Measurements from ENCODE around the gene GRID2. TPM values are rescaled to one million over a fixed set of nuclear protein-coding genes. Genes with fewer than 3 reads are reported as not detected.

Gene GRID2
- total RNA-seq, 3 donors from 2014 or later: 0.44 TPM; not detected in 2

GRCh38 chr4:93368968-93369367 lies 1065.2 kb downstream of the GRID2 start:
- TF ChIP-seq, protein P1, sequence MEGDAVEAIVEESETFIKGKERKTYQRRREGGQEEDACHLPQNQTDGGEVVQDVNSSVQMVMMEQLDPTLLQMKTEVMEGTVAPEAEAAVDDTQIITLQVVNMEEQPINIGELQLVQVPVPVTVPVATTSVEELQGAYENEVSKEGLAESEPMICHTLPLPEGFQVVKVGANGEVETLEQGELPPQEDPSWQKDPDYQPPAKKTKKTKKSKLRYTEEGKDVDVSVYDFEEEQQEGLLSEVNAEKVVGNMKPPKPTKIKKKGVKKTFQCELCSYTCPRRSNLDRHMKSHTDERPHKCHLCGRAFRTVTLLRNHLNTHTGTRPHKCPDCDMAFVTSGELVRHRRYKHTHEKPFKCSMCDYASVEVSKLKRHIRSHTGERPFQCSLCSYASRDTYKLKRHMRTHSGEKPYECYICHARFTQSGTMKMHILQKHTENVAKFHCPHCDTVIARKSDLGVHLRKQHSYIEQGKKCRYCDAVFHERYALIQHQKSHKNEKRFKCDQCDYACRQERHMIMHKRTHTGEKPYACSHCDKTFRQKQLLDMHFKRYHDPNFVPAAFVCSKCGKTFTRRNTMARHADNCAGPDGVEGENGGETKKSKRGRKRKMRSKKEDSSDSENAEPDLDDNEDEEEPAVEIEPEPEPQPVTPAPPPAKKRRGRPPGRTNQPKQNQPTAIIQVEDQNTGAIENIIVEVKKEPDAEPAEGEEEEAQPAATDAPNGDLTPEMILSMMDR (IDR thresholded peaks at IDR 0.05): no peak
- ATAC-seq (no peak), DNase-seq (no peak)
- H3K4me3 ChIP-seq: no peak overlapping the region
- intact Hi-C loops (cut with DNase I, micrococcal nuclease): no loop called here
- no peaks in the 10 kb centered on the region for H3K36me3 ChIP-seq (ENCODE audit: low read depth)
- no peaks in the 10 kb centered on the region for H3K4me1 ChIP-seq (ENCODE audit: low read depth)
- peaks cover 4% of the 10 kb centered on the region for H3K9me3 ChIP-seq

DNA sequence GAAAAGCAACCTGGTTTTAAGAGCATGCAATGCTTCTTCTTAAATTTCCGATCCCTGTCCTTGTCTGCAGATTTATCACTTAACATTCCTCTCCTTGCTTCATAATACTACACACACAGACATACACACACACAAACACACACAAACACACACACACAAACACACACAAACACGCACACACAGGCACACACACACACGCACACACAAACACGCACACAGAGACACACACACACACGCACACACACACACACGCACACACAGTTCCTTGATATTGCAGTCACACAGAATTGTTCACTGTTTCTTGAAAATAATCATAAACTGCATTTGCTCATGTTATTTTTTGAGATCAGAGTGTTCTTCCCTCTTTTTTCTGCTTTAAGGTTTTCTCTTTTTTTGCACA lies 1066.5 kb downstream of the GRID2 start:
- TF ChIP-seq, protein P1 (IDR thresholded peaks at IDR 0.05): no peak
- Histone ChIP-seq H3K4me1 (ENCODE audit: low read depth) (no peaks in the 10 kb centered on the region), H3K9me3 (peaks cover 4% of the 10 kb centered on the region), H3K36me3 (ENCODE audit: low read depth) (no peaks in the 10 kb centered on the region), H3K4me3 (no peak overlapping the region)
- no peak for DNase-seq
- ATAC-seq: no peak
- intact Hi-C loops (cut with DNase I, micrococcal nuclease): no loop called here

GRCh38 chr4:93373893-93374860 lies 1070.4 kb downstream of the GRID2 start:
- Histone ChIP-seq H3K4me1 (ENCODE audit: low read depth) (no peaks in the 10 kb centered on the region), H3K9me3 (no peaks in the 10 kb centered on the region), H3K36me3 (ENCODE audit: low read depth) (no peaks in the 10 kb centered on the region), H3K4me3 (no peak overlapping the region)
- no peak for ATAC-seq
- intact Hi-C loops (cut with DNase I, micrococcal nuclease): no loop called here
- TF ChIP-seq, protein P1 (IDR thresholded peaks at IDR 0.05): no peak
- no peak for DNase-seq

DNA sequence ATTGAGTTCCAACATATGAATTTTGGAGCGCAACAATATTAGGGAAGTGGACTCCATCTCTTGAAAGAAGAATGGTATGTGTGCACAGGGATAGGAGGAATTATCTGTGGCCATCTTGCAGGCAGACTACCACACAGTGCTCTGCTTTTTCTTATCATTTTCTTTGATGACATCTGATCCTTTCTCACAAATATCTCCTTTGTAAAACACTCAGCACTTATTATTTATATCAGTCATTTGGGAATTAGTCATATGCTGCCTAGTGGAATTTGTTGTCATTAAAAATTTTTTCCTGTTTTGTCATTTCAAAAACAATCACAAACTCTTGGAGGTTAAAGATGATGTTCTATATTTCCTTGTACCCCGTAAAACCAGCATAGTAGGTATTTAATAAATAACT lies 1080.5 kb downstream of the GRID2 start:
- Histone ChIP-seq H3K4me3 (no peak overlapping the region), H3K4me1 (ENCODE audit: low read depth) (no peaks in the 10 kb centered on the region), H3K36me3 (ENCODE audit: low read depth) (no peaks in the 10 kb centered on the region), H3K9me3 (no peaks in the 10 kb centered on the region)
- intact Hi-C loops (cut with DNase I, micrococcal nuclease): no loop called here
- TF ChIP-seq, protein P1 (IDR thresholded peaks at IDR 0.05): no peak
- no peak for DNase-seq
- no peak for ATAC-seq

- H3K4me3 ChIP-seq: no peak overlapping the region
- H3K4me1 ChIP-seq (ENCODE audit: low read depth): no peaks in the 10 kb centered on the region
- H3K9me3 ChIP-seq: no peaks in the 10 kb centered on the region
- ATAC-seq (no peak), DNase-seq (no peak)
- H3K36me3 ChIP-seq (ENCODE audit: low read depth): no peaks in the 10 kb centered on the region
- intact Hi-C loops (cut with DNase I, micrococcal nuclease): no loop called here
- TF ChIP-seq, protein P1 (IDR thresholded peaks at IDR 0.05): no peak
These were observed 1081.1 kb downstream of the GRID2 start for GRCh38 chr4:93384887-93385286.

All from mucosa of descending colon (tissue), 3 donors.